ENCODE data around the gene PAK4.

- TF ChIP-seq EGR1 (IDR thresholded peaks at IDR 0.05; ENCODE audit: borderline replicate concordance, low read depth, low read length) (no peak), SIN3A (conservative IDR thresholded peaks at IDR 0.05 in 1 of 2, IDR thresholded peaks at IDR 0.05 in 1 of 2; ENCODE audit: low read depth in 1 of 2, low read length in 2 of 2) (no peak), CTCF (IDR thresholded peaks at IDR 0.05; ENCODE audit: control extremely low read depth in 1 of 3, insufficient read depth in 1 of 3, low read depth in 1 of 3, low read length in 3 of 3) (no peak), POLR2AphosphoS5 (IDR thresholded peaks at IDR 0.05; ENCODE audit: low read depth, low read length) (no peak), EP300 (IDR thresholded peaks at IDR 0.05; ENCODE audit: borderline replicate concordance in 1 of 2, low read depth in 2 of 2, low read length in 2 of 2) (no peak), CHD1 (IDR thresholded peaks at IDR 0.05; ENCODE audit: low read depth, low read length) (no peak), MAX (IDR thresholded peaks at IDR 0.05) (no peak), SRF (IDR thresholded peaks at IDR 0.05; ENCODE audit: low read depth, low read length) (no peak), POLR2A (IDR thresholded peaks at IDR 0.05; ENCODE audit: control extremely low read depth in 1 of 2, low read depth in 2 of 2, low read length in 2 of 2) (no peak), MAFK (IDR thresholded peaks at IDR 0.05; ENCODE audit: low read depth, low read length) (no peak), CREB1 (IDR thresholded peaks at IDR 0.05) (no peak)
These were observed 33.2 kb downstream of the PAK4 start for GRCh38 chr19:39158646-39159260.
